Body of pancreas (tissue), 4 donors: ENCODE results near the gene TMEM184A. TPM values are rescaled to one million over a fixed set of nuclear protein-coding genes. Genes with fewer than 3 reads are reported as not detected.

Source experiments
- ATAC-seq: fragments of 150-250 bp; one replicate; pipeline ENCODE4 v1.9.1; 2016
- DNase-seq, 4 donors: peaks; one replicate each; pipeline ENCODE4 v3.0.0-alpha.2; 2019
- H3K27ac ChIP-seq, 4 donors: fragments of 200-600 bp; sonication (generic); 1 replicate in 3 of 4; 2 replicates in 1 of 4; pipeline versions ENCODE4 v1.5.1 to v1.6.1; 2016 to 2019; ENCODE audit warnings: mild to moderate bottlenecking in 1 of 4, mixed read lengths in 1 of 4, moderate library complexity in 1 of 4
- H3K27me3 ChIP-seq, 2 donors: fragments of 200-600 bp; sonication (generic); one replicate each; pipeline ENCODE4 v1.6.0; 2016; ENCODE audit warnings: mild to moderate bottlenecking in 1 of 2
- H3K36me3 ChIP-seq, 2 donors: fragments of 200-600 bp; sonication (generic); replicated peaks in 1 of 2; 2 replicates each; pipeline ENCODE4 v1.5.1; 2016; ENCODE audit warnings: low read depth in 2 of 2; ENCODE audit not compliant: insufficient read depth in 1 of 2
- H3K4me1 ChIP-seq: fragments of 200-600 bp; sonication (generic); one replicate; pipeline ENCODE4 v1.6.0; 2016
- H3K4me3 ChIP-seq, 2 donors: fragments of 200-600 bp; sonication (generic); 1 replicate in 1 of 2; 2 replicates in 1 of 2; pipeline ENCODE4 v1.5.1; 2016 to 2019
- H3K9me3 ChIP-seq, 3 donors: fragments of 200-600 bp; sonication (generic); 1 replicate in 2 of 3; 2 replicates in 1 of 3; pipeline ENCODE4 v1.5.1; 2016
- POLR2A ChIP-seq, 3 donors: fragments of 450-650 bp; IDR thresholded peaks; one replicate each; pipeline ENCODE4 v1.6.1; 2016; ENCODE audit warnings: antibody characterized with exemption in 3 of 3, mild to moderate bottlenecking in 2 of 3
- WGBS, 2 donors: methylation state at CpG; one replicate each; pipeline ENCODE4 v1.1.5; 2017; 5-methylcytosine and 5-hydroxymethylcytosine counted together
- intact Hi-C: fragments of 100-400 bp; cut with DNase I; formaldehyde crosslinking; loops from one replicate; pipeline ENCODE4 v1.15.1; 2023
- total RNA-seq, 2 donors: library from RNA; depleted of rRNA; stranded (reverse); fragments of >200 nt; gene quantifications; one replicate each; pipeline ENCODE4 v1.1.0, GENCODE V29; 2016
- TF ChIP-seq, protein P1 (sequence below), 7 experiments: fragments of 450-650 bp in 4 of 7; fragments of 200-600 bp in 3 of 7; sonication (generic) in 3 of 7; IDR thresholded peaks; one replicate each; pipeline ENCODE4 v1.5.1; 2016 to 2019; ENCODE audit warnings: antibody characterized with exemption in 7 of 7

Gene TMEM184A
- total RNA-seq, 2 donors from 2014 or later = 21.0 to 65.3 TPM

DNA sequence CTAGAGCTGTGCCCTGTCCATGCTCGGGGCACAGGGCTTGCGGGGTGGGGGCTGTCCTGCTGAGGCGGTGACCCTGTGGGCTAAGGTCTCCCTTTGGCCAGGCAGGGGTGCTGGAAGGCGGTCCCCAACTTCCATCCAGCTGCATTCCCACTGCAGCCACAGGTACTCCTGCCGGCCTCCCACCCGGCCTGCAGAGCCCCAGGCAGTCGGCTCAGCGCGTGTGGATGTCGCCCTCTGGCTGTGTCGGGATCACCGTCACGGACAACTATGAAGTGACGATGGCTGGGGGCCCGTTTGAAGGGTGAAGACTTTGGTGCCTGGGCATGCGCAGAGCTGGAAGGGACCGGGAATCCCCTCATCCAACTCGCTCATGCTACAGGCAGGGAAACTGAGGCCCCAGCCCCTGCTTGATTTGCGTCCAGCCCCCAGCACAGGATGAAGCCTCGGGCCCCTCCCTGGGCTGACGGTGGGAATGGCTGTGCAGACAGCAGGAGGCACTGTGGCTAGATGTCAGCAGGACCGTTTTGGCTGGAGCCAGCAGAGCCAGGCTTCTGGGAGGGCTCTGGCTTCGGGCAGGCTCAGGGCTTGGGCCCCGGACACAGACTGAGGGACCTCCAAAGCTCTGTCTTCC, 2.3 kb upstream of the TMEM184A start:
- Histone ChIP-seq H3K4me3 (no peak overlapping the region), H3K27ac (peak overlapping the region in 1 of 4 donors; percentile 28), H3K4me1 (peaks cover 49% of the 10 kb centered on the region), H3K36me3 (no peaks in the 10 kb centered on the region), H3K27me3 (no peaks in the 10 kb centered on the region), H3K9me3 (no peaks in the 10 kb centered on the region)
- no peak for TF ChIP-seq POLR2A (IDR thresholded peaks at IDR 0.05)
- TF ChIP-seq, protein P1, sequence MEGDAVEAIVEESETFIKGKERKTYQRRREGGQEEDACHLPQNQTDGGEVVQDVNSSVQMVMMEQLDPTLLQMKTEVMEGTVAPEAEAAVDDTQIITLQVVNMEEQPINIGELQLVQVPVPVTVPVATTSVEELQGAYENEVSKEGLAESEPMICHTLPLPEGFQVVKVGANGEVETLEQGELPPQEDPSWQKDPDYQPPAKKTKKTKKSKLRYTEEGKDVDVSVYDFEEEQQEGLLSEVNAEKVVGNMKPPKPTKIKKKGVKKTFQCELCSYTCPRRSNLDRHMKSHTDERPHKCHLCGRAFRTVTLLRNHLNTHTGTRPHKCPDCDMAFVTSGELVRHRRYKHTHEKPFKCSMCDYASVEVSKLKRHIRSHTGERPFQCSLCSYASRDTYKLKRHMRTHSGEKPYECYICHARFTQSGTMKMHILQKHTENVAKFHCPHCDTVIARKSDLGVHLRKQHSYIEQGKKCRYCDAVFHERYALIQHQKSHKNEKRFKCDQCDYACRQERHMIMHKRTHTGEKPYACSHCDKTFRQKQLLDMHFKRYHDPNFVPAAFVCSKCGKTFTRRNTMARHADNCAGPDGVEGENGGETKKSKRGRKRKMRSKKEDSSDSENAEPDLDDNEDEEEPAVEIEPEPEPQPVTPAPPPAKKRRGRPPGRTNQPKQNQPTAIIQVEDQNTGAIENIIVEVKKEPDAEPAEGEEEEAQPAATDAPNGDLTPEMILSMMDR (IDR thresholded peaks at IDR 0.05) = no peak
- DNase-seq (peak in 1 of 4 donors; percentile 20), ATAC-seq (no peak)
- 70 to 71% methylated on average over 15 to 24 of the region's 24 CpGs for WGBS, 2 donors
- intact Hi-C loops = no loop called here

DNA sequence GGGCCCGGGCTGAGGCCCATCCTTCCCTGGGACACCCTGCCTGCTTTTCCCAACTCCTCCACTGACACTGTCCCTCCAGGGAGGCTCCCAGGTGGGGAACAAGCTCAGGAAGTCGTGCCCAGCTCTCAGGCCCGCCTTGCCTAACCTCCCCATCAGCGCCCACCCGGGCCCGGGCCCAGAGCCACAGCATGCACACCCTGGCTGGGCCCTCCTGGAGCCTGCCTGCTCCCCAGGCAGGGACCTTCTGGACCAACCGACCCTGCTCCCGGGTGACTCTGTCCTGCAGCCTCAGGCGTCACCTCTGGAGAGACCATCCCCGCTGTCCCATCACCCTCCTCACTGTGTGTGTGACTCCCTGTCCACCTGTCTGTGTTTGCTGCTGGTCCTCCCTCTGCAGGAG, 1.8 kb upstream of the TMEM184A start:
- H3K27ac ChIP-seq = peak overlapping the region in 1 of 4 donors; percentile 28
- DNase-seq = no peak

DNA sequence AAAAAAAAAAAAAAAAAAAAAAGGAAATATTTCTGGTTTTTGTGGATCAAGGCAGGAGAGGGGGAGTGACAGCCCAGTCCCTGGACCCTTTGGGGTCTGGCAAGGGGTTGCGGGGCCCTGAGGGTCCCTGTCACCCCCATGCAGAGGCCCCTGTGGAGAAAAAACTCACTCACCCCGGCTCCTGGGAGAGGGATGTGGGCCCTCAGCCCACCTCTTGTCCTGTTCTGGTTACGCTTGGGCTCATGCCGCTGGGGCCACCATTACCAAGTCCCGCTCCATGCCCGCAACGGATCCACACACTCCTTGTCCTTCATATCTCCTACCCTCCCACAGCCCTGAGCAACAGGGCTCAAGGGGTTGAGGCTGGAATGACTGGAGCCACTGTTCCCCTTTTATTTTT, 1.0 kb upstream of the TMEM184A start:
- ATAC-seq (no peak), DNase-seq (no peak)
- no peak overlapping the region for H3K4me3 ChIP-seq
- TF ChIP-seq, protein P1 (IDR thresholded peaks at IDR 0.05) = no peak
- TF ChIP-seq POLR2A (IDR thresholded peaks at IDR 0.05) = no peak
- H3K36me3 ChIP-seq = no peaks in the 10 kb centered on the region
- H3K27ac ChIP-seq = peak overlapping the region in 3 of 4 donors; percentile 95 to 99 (median 98)
- no peaks in the 10 kb centered on the region for H3K27me3 ChIP-seq
- WGBS, 2 donors = 91 to 96% methylated on average over 7 of the region's 7 CpGs
- peaks cover 50% of the 10 kb centered on the region for H3K4me1 ChIP-seq
- no peaks in the 10 kb centered on the region for H3K9me3 ChIP-seq
- intact Hi-C loops = no loop called here

More for the DNA sequence above, 1.8 kb upstream of the TMEM184A start:
- H3K4me1 ChIP-seq = peaks cover 50% of the 10 kb centered on the region
- 91 to 94% methylated on average over 10 of the region's 10 CpGs for WGBS, 2 donors
- no peaks in the 10 kb centered on the region for H3K9me3 ChIP-seq
- no peak for TF ChIP-seq POLR2A (IDR thresholded peaks at IDR 0.05)
- TF ChIP-seq, protein P1 (IDR thresholded peaks at IDR 0.05) = no peak
- intact Hi-C loops = no loop called here
- no peaks in the 10 kb centered on the region for H3K36me3 ChIP-seq
- H3K27me3 ChIP-seq = no peaks in the 10 kb centered on the region
- no peak for ATAC-seq
- H3K4me3 ChIP-seq = no peak overlapping the region

DNA sequence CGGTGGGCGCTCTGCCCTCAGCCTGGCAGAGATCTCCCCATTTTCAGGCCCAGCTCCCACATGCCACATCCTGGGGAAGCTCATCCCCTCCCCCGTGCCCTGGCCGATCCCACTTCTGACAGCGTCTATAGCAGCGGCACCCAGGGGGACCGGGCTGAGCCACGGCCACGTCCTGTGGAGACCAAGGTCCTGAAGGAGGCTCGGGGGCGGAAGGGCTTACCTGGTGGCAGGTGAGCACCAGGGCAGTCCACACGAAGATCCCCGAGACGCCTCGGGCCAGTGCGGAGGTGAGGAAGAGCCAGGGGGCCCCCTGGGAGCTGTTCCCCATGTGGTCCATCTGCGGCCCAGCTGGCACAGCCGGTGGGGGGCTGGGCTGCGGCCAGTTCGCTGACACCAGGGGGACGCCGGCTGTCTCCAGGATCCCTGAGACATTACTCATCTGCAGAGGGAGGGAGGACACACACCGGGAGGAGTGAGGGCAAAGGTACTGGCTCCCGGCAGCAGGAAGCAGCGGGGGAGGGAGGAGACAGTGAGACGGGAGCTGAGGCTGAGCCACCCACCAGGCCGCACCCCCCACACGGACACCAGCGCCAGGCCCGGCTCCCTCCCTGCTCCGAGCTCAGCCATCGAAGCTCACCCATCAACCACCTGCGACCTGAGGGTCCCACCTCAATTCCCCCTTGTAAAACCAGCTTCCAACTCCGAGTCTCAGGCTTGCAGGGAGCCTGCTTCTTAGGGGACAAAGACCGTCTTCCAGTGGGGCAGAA, 776 bp downstream of the TMEM184A start:
- intact Hi-C loops = no loop called here
- peak; percentile 61 for ATAC-seq
- TF ChIP-seq, protein P1 (IDR thresholded peaks at IDR 0.05) = no peak
- TF ChIP-seq POLR2A (IDR thresholded peaks at IDR 0.05) = no peak
- H3K27ac ChIP-seq = peak overlapping the region; percentile 95 to 99 (median 98)
- DNase-seq = peak; percentile 77 to 89 (median 84)
- 0 to 14% methylated on average over 2 to 33 of the region's 35 CpGs for WGBS, 2 donors
- H3K9me3 ChIP-seq = no peaks in the 10 kb centered on the region
- H3K36me3 ChIP-seq = no peaks in the 10 kb centered on the region
- H3K4me3 ChIP-seq = peak overlapping the region; percentile 17 to 27
- no peaks in the 10 kb centered on the region for H3K27me3 ChIP-seq
- peaks cover 50% of the 10 kb centered on the region for H3K4me1 ChIP-seq
